NOMO-1 treated with dmso at 0.1 percent for 144 hours (cell line): ENCODE measurements around the gene MORN5.

Source experiments
- DNase-seq: peaks from one replicate; lab custom pipeline; 2025; ENCODE audit not compliant: unreplicated experiment; lab: John Stamatoyannopoulos, UW

MORN5 gene

DNA sequence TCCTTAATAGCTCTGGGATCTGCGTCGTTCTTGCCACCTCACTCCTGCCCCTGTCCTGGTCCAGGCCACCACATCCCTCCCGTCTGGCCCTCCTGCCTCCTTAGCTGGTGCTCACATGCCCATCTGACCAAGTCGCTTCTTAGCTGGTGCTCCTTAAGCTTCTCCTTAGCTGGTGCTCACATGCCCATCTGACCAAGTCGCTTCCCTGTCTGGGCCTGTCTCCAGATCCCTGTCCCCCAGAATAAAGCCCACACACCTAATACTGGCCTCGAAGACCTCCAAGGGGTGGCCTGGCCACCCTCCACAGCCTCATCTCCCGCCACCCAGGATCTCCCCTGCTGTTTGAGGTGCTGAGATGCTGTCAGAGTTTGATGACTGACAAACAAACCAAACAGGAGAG, 35.2 kb upstream of the MORN5 start:
- DNase-seq, result no peak

DNA sequence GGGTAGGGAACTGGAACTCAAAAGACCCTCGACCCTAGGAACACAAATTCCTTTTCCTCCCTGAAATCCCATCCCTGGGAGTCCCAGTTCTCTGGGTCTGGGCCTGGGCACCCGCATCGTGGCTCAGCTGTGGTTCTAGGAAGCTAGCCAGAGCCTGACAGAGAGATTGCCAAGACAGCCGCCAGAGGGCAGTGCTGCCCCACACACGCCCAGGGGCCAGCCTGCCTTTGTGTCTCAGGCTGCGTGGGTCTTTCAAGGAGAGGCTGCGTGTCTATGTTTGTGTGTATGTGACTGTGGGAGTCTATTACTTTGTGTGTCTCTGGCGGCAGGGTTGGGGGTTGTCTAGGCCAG, 34.6 kb upstream of the MORN5 start:
- DNase-seq, result peak; percentile 71

DNA sequence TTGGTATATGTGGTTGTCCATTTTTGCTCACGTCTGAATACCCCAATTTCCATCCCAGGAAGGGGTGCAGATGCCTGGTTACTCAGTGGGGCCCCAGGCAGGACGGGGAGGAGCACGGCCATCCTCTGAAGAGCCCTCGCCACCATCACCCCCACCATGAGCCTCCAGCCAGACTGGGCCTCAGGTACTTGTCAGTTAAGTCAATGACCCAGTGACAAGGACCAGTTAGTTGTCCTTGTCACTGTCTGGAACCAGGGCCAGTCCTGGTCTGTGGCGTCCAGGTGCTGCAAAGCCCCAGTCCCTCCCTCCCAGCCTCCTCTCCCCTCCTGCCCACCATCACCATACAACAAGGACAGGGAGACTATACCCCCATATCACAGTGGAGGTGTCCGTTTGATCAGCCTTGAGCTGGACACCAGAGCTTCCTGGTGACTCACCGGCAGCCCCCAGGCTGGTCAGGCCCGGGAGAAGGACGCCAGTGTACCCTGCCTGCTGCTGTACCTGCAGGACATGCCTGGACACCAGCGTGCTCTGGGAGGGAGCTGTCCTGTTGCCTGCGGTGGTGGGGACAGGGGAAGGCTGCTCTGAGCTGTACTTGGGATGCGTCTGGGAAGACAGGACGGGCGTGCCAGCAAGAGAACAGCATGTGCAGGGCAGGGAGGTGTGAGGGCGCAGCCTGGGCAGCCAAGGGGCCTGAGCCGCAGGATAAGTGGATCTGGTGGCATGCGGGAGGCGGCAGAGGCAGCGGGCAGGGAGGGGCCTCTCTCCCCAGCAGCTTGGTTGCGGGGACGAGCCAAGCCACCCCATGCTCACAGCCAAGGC, 34.0 kb upstream of the MORN5 start:
- DNase-seq, result no peak

DNA sequence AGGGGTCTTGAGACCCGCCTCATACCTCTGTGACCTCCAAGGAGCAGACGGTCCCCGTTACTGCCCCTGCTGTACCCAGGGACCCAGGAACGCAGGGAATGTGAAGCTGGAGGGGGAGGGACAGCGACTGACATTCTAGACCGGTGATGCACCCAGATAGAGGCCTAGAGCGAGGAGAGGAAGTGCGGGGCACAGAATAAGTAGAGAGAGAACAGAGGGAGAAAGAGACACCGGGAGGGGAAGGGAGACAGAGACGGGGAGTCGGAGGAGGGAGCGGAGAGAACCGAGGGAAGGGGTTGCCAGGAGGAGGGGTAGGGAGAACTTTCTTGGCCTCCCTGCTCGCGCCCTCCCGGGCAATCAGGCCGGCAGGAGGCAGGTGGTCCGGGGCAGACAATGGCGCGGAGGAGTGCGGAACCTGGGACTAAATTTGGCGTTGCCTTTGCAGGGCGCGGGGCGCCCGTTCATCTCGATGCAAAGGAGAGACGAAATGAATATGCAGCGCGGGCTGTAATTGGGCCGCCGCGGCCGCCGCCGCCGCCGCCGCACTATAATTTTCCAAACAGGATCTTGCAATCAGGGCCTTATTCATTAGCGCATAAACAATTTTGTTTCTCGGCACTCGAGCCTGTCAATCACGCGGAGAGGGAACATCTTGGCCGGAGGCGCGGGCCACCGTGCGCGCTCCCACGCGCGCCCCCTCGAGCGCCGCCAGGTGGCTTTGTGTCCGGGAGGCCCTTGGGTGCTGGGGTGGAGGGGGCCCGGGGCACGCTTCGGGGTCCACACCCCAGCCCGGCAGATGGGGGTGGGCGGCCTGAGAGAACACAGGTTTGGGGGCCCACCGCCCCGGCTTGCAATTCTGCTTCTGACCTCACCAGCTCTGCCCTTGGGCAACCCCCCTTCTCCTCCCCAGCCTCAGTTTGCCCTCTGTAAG, 33.1 kb upstream of the MORN5 start:
- DNase-seq, result no peak

DNA sequence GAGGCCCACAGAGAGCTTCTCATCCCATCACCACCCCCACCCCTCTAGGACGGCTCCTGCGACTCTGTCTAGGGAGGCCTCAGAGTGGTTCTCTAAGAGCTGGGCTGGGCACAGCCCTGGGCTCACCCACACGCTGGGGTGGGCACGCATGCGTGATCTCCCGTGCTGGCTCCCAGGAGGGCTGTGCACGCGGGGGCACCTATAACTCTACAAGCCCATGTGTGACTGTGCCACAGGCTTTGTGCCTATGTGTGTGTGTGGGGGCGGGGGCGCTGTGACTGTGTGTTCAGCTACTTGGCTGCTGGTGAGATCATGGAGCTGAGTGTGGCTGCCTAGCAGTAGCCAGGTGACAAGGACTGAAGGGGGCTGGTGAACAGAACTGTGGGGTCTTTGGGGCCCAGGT, 32.3 kb upstream of the MORN5 start:
- DNase-seq, result no peak

DNA sequence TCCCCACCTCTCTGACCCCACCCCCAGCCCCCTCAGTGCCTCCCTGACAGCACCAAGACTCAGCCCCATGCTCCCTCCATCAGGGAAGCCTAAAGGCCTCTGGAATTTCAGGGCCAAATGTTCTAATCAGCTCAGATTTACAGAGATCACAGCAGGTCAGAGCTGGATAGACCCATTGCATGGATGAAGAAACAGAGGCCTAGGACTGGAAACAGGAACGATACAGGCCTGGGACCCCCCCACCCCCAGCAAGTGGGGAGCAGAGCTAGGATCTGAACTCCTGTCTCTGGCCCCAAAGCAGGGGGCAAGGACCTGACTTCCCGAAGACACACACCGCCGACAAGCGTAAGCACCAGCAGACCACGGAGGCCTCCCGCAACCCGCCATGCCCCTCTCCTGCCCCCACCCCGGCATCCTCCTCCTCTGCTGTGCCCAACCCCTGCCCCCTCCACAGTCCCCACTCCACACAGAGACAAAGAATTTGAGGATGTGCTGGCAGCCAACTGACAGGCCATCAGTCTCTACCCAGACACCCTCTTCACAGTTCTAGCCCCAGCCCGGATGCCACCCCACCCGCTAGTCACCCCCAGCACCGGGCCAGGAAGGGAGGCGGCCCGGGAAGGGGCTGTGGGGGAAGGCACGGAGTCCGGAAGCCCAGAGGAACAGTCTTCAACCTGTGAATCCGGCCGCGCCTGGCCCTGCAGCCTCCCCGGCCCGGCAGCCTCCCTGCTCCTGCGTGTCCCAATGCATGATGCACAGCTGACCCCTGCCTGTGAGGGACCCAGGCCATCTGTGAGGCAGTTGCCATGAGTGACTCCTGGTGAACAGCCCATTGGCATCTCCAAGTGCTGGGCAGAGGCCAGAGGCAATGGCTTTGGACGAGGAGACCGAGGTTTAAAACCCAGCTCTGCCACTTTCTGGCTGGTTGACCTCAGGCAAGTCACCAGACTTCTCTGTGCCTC, 31.4 kb upstream of the MORN5 start:
- DNase-seq, result no peak

DNA sequence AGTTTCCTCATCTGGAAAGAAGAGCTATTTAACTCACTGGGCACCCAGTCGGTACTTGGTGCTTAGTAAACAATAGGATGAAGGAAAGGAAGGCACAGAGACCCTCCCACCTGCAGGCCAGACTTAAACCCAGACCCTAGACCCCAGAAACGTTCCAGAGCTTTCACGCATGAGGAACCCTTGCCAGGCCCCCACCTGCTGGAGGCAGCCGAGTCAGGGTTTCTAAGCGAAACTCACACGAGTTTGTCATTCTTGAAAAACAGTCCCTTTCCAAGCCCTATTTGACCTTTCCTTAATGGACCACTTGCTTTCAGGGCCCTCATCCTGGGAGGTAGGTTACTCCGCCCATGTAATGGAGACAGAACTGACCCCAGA, 30.8 kb upstream of the MORN5 start:
- no peak for DNase-seq

DNA sequence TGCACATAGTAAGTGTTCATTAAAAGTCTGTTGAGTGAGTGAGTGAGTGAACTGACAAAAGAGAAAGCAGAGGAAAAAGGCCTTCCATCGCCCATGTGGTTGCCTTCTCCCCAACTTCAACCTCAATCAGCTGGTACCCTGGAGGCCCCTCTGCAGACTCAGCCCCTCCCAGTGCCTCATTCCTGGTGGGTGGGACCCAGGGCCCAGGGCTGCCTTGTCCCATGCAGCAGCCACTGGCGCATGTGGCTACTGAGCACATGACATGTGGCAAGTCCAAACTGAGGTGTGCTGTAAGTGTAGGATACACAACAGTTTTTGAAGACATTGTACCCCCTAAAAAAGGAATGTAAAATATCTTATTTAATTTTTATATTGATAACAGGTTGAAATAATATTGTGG, 29.7 kb upstream of the MORN5 start:
- DNase-seq, result no peak

DNA sequence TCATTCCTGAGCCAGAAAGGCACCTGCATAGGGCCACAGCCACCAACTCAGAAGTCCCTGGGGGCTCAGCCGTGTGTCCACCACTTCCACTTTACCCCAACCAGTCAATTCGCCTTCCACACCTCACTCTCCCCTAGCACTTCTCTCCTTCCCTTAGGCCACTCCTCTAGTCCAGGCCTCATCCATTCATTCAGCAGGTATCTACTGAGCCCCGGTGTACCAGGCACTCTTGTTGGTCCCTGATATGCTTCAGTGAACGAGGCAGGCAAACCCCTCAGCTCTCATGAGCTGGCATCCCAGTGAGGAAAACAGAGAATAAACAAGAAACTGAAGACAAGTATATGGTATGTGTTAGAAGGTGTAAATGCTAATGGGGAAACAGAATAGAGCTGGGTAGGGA, 28.9 kb upstream of the MORN5 start:
- DNase-seq, result no peak

DNA sequence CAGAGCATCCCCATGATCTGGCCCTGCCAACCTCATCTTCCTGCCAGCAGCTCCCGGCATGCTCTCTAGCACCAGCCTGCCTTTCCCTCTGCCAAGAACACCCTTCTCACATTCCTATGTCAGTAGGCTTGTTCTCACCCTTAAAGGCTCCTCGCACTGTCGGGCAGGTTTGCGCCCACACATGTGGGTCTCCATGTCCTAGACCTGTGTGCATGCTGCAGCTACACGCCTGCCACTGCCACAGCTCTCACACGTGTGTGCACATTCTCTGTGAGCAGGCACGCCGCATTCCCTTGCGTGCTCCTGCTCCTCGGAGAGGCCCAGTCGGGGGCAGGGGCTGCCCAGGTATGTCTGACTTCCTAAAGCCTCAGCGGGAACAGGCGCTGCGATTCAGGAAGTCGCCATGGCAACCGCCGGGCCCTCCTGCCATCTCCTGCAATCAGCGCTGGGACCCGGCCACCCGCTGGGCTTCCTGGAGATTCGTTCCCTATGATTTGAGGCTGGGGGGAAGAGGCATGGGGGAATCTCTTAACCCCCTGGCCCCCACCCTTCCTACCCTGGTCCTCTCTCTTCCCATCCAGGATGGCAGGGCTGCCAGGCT, 28.2 kb upstream of the MORN5 start:
- no peak for DNase-seq

DNA sequence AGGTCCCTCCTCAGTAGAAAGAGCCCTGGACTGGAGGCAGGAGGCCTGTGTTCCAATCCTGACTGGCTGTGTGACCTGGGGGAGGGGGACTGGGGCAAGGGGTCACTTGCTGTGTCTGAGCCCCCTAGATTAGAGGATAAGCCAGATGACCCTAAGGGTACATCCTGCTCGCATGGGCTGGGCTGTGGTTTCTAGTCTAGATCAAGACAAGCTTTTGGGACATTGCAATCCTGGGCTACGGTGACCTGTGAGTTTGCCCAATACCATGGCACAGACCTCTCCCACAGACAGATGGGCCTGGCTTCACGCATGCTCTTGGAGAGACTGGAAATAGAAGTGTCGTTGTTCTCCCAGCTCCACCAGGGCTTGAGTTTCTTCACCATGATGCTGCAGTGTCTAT, 27.2 kb upstream of the MORN5 start:
- no peak for DNase-seq

DNA sequence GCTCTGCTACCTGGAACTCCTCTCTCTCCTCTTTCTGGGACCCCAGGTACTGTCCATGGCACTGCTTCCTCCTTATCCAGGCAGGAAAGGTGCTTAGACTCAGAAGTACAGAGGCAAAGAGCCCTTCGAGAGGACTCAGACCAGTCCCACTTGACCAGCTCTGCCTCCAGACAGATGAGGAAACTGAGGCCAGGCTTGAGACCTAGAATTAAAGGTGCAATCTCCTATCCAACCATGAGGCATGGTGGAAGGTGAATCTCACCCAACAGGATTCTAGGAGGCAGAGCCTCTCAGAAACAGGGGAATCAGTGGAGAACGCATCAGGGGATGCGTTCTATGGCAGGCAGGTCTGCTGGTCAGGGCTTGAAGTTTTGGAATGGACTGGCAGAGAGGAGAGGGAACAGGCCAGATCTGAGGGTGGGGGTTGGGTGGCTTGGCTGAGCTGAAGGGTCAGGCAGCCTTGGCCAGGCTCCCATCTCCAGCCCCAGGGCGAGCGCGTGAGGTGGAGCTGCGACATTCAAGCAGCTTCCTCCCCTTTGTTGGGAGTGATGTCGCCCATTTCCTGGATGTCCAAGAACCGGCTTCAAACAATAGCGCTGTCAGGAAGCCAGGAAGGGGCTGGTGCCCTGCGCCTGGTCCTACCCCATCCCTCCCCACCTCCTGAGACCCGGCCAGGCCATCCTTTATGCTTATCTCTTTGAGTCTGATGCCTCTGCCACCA, 26.3 kb upstream of the MORN5 start:
- DNase-seq, result no peak

DNA sequence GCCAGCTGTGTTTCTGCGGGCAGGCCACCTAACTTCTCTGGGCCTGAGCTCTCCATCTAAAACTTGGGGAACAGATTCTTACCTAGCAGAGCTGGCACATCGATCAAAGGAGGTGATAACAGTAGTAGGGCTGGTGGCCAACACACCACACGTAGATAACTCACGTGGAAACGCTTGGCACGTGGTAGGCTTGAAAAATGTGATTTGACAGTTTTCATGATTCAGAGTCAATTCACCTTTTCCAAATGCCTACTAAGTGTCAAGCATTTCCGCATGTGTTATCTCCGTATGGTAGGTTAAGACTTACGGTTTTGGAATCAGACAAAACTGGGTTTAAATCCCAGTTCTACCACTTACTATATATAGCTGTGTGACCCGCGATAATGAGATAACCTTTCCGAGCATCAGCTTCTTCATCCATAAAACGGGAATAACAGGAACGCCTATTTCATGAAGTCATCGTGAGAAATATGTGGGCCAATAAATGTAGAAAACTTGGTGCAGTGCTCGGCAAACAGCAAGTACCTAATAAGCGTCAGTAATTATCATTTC, 25.6 kb upstream of the MORN5 start:
- no peak for DNase-seq

DNA sequence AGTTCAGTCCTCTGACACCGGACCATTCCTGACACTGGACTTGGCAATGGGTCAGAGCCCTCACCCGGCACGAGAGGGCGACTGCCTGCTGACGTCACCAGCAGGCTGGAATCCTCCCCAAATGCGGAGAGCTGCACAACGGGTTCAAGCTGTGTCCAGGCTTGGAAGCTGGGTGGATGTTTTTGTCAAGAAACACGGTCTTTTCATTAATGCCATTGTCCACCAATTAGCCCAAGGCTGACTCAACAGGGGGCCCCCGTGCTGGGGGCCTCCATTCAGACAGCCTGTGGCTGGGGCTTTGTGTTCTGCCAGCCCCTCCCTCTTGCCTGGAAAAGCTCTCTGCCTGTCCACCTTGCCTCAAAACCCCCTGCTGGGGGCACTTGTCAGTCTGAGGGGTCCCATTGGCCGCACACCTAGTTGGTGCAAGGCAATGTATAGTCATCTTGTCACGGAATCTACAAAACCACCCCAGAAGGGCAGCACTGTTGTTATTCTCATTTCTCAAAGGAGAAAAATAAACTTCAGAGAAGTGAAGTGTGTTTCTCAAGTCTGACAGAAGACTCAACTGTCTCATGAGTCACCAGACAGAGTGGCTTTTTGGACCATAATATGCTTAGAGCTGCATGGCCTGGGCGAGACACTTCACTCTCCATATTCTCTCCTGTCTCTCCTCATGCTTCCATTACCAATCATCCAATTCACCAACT, 24.7 kb upstream of the MORN5 start:
- DNase-seq, result no peak

DNA sequence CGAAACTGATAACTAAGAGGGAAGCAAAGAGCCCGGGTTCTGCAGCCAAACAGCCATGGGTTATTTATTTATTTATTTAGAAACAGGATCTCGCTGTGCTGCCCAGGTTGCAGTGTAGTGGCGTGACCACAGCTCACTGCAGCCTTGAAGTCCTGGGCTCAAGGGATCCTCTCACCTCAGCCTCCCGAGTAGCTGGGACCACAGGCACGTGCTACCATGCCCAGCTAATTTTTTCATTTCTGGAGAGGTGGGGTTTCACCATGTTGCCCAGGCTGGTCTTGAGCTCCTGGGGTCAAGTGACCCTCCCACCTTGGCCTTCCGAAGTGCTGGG, 24.2 kb upstream of the MORN5 start:
- DNase-seq, result no peak

DNA sequence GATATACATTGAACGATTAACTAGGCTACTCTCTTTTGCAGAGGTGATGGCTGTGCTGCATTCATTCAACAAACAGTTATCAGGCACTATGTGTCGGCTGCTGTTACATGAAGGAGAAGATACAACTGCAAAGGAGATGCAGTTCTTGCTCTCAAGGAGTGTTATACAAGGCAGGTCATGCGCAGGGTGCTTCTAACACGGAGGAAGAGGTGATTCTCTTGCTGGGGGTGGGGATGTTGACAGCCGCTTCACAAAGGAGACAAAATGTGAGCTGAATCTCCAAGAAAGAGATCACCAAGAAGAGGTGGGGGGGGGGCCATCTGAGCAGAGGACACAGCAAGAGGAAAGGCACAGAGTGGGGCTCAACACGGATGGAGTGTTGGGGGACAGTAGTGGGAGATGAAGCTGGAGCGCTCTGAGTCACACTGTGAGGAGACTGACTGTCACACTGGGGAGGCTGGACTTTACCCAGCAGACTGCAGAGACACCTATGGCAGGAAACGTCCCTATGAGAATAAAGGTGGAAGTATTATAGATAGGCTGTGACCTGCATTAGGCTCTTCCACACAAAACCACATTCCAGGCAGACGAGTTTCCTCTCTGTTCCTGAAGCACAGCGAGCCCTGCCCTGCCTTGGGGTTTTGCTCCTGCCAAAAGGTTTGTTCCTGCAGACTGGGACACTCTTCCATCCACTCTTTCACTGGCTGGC, 21.0 kb upstream of the MORN5 start:
- no peak for DNase-seq

DNA sequence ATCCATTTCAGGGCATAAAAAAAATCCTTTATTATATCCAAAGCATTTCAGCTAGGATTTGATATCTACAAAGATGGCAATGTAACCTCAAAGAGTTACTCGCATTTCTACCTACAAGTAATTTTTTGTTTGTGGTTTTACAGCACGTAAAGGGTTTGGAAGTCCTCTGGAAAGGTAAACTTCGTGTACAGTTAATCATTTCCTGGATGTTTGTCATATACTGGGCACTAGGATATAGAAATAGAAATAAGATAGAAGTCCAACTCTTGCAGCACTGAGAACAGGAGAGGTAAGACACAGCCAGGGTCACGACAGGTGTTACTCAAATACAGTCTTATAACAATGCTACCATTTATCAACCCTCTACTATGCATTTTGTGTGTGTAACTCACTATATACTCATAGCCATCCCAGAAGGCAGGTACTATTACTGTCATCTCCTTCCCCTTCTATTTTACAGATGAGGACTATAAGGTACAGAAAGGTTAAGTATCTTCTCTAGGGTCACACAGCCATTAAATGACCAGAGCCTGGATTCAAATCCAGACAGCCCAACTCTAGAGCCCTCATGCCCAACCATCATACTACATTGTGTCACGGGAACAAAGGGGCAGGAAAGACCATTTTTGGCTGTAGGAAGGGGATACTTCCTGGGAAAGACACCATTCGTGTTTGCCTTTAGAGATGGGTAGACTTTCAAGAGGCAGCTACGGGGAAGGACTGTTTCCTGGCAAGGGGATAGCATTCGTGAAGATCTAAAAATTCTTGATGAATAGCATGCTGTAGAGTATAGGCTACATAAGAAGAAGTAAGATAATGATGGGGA, 19.1 kb upstream of the MORN5 start:
- no peak for DNase-seq

DNA sequence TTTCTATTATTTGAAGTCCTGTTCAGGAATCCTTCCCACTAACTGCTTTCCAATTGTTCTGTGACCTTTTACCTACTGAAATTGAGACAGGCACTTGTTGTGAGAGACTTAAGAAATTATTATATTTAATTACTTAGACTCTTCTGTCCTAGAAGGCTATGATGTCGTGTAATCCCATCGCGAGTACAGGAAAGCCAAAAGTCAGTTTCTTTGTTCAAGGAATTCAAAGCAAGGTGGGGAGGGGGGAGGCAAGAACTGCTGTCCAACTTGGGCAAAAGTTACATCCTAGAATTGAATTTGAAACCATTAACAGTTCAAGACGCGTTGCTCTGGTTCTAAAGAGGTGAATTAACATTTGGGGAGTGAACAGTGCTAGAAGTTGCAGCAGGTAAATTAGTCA, 18.0 kb upstream of the MORN5 start:
- no peak for DNase-seq
